Suprapubic skin (tissue), 4 donors: ENCODE data around the gene L1TD1.

Experiments used
- CTCF ChIP-seq, 2 donors: fragments of 200-600 bp in 1 of 2; fragments of 450-650 bp in 1 of 2; sonication (generic) in 1 of 2; IDR thresholded peaks; one replicate each; pipeline ENCODE4 v1.5.1; 2016 to 2019; ENCODE audit warnings: antibody characterized with exemption in 2 of 2, mild to moderate bottlenecking in 1 of 2, moderate library complexity in 1 of 2
- EP300 ChIP-seq: sonication (generic); formaldehyde crosslinking; IDR thresholded peaks from one replicate; pipeline ENCODE4 v1.6.1; 2017; ENCODE audit warnings: antibody characterized with exemption
- POLR2A ChIP-seq, 2 donors: fragments of 450-650 bp; IDR thresholded peaks; one replicate each; pipeline ENCODE4 v1.6.1; 2017; ENCODE audit warnings: antibody characterized with exemption in 2 of 2, mild to moderate bottlenecking in 2 of 2, moderate library complexity in 2 of 2
- POLR2AphosphoS5 ChIP-seq, 3 donors: sonication (generic); formaldehyde crosslinking; IDR thresholded peaks; one replicate each; pipeline ENCODE4 v1.6.1; 2017; ENCODE audit warnings: antibody characterized with exemption in 3 of 3

- no peak for TF ChIP-seq POLR2AphosphoS5 (IDR thresholded peaks at IDR 0.05)
- no peak for TF ChIP-seq POLR2A (IDR thresholded peaks at IDR 0.05)
- TF ChIP-seq CTCF (IDR thresholded peaks at IDR 0.05) = no peak
- no peak for TF ChIP-seq EP300
These were observed 16.3 kb downstream of the L1TD1 start for GRCh38 chr1:62210960-62211359.
